NCI-H1436 (cell line): ENCODE data around the gene PPFIA3.

ENCODE experiments used
- DNase-seq: peaks from one replicate; lab custom pipeline; 2025; lab: John Stamatoyannopoulos, UW

PPFIA3 gene

GRCh38 chr19:49182848-49183375 lies 63.6 kb downstream of the PPFIA3 start:
- DNase-seq = no peak

- no peak for DNase-seq
These were observed 66.8 kb downstream of the PPFIA3 start for GRCh38 chr19:49186108-49186507.

DNA sequence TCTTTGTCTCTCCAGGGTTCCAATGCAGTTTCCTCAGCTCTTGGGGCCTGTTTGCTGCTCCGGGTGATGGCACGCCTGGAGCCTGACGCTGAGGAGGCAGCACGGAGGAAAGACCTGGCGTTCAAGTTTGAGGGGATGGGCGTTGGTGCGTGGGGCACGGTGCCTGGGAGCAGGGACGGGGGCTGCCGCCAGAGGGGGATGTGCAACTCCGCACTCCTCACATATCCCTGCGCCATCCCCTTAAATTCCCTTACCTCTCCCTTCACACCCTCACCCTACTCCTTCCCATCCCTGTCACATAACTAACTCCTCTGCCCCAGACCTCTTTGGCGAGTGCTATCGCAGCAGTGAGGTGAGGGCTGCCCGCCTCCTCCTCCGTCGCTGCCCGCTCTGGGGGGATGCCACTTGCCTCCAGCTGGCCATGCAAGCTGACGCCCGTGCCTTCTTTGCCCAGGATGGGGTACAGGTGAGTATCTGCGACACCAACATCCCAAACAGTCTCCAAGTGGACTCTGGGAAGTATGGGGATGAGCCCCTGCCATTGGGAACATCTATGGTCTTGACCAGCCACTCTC lies 69.4 kb downstream of the PPFIA3 start:
- no peak for DNase-seq

- DNase-seq = no peak
These were observed 69.9 kb downstream of the PPFIA3 start for GRCh38 chr19:49189259-49189658.

GRCh38 chr19:49190781-49191180 lies 71.4 kb downstream of the PPFIA3 start:
- no peak for DNase-seq

- DNase-seq = no peak
These were observed 74.6 kb downstream of the PPFIA3 start for GRCh38 chr19:49193822-49194394.

GRCh38 chr19:49194408-49194807 lies 75.1 kb downstream of the PPFIA3 start:
- no peak for DNase-seq

- no peak for DNase-seq
These were observed 77.3 kb downstream of the PPFIA3 start for GRCh38 chr19:49196527-49197240.

DNA sequence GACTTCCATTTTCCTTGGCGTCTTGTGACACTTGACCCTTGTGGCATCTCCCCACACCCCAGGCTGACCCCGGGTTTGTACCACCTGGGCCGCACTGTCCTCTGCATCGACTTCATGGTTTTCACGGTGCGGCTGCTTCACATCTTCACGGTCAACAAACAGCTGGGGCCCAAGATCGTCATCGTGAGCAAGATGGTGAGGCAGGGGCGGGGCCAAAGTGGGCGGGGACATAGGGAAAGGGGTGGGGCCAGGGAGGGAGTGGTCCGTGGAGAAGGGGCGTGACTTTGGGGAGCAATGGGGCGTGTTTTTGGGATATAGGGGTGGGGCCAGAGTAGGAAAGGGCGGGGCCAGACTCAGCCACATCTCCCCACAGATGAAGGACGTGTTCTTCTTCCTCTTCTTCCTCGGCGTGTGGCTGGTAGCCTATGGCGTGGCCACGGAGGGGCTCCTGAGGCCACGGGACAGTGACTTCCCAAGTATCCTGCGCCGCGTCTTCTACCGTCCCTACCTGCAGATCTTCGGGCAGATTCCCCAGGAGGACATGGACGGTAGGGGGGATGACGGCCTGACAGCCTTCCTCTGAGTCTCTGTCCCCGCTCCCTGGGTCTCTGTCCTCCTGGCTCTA lies 81.0 kb downstream of the PPFIA3 start:
- DNase-seq = no peak
